Kidney (tissue), 14 donors: Measurements from ENCODE around the gene SWT1. TPM values are rescaled to one million over a fixed set of nuclear protein-coding genes. Genes with fewer than 3 reads are reported as not detected.

Source experiments
- DNase-seq, 5 donors: peaks; one replicate each; pipeline ENCODE4 v3.0.0-alpha.2; 2013 to 2020
- FAIRE-seq: peaks from 2 replicates; lab custom pipeline; 2012; peaks lifted over from hg19 to GRCh38; lab: Jason Lieb, UNC
- H3K27ac ChIP-seq, 2 donors: one replicate each; pipeline ENCODE4 v1.7.0; 2013; ENCODE audit warnings: low read depth in 2 of 2, low read length in 2 of 2, inconsistent platforms in 1 of 2
- H3K27me3 ChIP-seq: one replicate; pipeline ENCODE4 v1.7.1; 2013; ENCODE audit warnings: low read length, inconsistent platforms; ENCODE audit not compliant: control insufficient read depth, insufficient read depth
- H3K36me3 ChIP-seq, 3 donors: one replicate each; pipeline versions ENCODE4 v1.7.0 to v1.7.1; 2013; ENCODE audit warnings: low read length in 3 of 3, control low read depth in 1 of 3, inconsistent platforms in 1 of 3; ENCODE audit not compliant: insufficient read depth in 3 of 3, control insufficient read depth in 2 of 3
- H3K4me1 ChIP-seq, 3 donors: one replicate each; pipeline versions ENCODE4 v1.7.0 to v1.7.1; 2013; ENCODE audit warnings: low read length in 3 of 3, inconsistent platforms in 1 of 3, low read depth in 1 of 3; ENCODE audit not compliant: control insufficient read depth in 2 of 3, insufficient read depth in 2 of 3
- H3K4me3 ChIP-seq, 3 donors: one replicate each; pipeline versions ENCODE4 v1.7.0 to v1.8.1; 2013; ENCODE audit warnings: low read length in 3 of 3, control low read depth in 1 of 3, inconsistent platforms in 1 of 3
- H3K9ac ChIP-seq, 3 donors: one replicate each; pipeline versions ENCODE4 v1.7.0 to v1.7.1; 2013; ENCODE audit warnings: low read length in 3 of 3, control low read depth in 1 of 3, inconsistent platforms in 1 of 3
- H3K9me3 ChIP-seq, 3 donors: one replicate each; pipeline versions ENCODE4 v1.7.0 to v1.7.1; 2013; ENCODE audit warnings: low read length in 3 of 3, control low read depth in 1 of 3, inconsistent platforms in 1 of 3; ENCODE audit not compliant: control insufficient read depth in 2 of 3, insufficient read depth in 1 of 3
- intact Hi-C: fragments of 100-400 bp; cut with DNase I; formaldehyde crosslinking; loops from one replicate; pipeline ENCODE4 v1.11.1; 2022
- polyA plus RNA-seq: library from polyadenylated mRNA; stranded (reverse); fragments of 350-450 nt; fragmentation: Illumina TruSeq; extraction: RNeasy Lipid Tissue Mini Kit (QIAGEN cat#74804); gene quantifications from one replicate; pipeline ENCODE4 v1.2.3, GENCODE V29; 2014; ENCODE audit warnings: low read depth, low replicate concordance; ENCODE audit not compliant: insufficient read depth
- total RNA-seq: library from RNA; stranded (reverse); fragmentation: NEBNext Ultra II Directional; extraction: Animal tissue kit (Norgen Biotek cat#: 25700); gene quantifications from one replicate; pipeline ENCODE4 v1.2.1, GENCODE V29; 2021
- TF ChIP-seq, protein P1 (sequence below): IDR thresholded peaks from 3 replicates; pipeline ENCODE4 v1.5.1; 2012; ENCODE audit warnings: mild to moderate bottlenecking, moderate library complexity, borderline replicate concordance; ENCODE audit not compliant: insufficient read depth; ENCODE audit errors: extremely low read depth
- donor health status: control.
- donor health status: control.
- donor health status: control.
- donor health status: control.
- donor health status: control.
- donor health status: DM: yes; HTN: yes; CAD: no.
- donor health status: Normal renal cell carcinoma (clear cell type).

SWT1 gene
- total and polyA plus RNA-seq, 2 donors from 2014 or later, result 2.9 to 6.5 TPM

DNA sequence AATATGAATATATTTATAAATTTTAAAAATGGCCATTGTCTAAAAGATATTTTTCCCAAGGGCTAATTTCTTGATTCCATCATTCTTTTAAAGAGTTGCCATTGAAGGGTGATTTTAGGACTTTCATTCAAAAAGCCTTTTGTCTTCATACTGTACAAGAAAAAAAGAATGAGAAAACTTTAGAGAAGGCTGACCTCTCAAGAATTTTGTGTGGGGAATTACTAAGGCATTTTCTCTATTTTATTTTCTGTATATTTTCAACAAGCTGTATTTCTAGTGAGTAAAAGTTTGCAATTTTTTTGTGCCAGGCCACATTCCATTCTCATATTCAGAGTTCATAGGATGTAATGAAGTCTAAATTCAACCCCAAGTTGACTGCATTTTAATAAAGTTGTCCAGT lies 110.7 kb downstream of the SWT1 start:
- Histone ChIP-seq H3K36me3 (no peaks in the 10 kb centered on the region), H3K27me3 (no peaks in the 10 kb centered on the region), H3K27ac (no peak overlapping the region), H3K4me1 (no peaks in the 10 kb centered on the region), H3K9ac (no peak overlapping the region), H3K4me3 (no peak overlapping the region), H3K9me3 (no peaks in the 10 kb centered on the region)
- TF ChIP-seq, protein P1, sequence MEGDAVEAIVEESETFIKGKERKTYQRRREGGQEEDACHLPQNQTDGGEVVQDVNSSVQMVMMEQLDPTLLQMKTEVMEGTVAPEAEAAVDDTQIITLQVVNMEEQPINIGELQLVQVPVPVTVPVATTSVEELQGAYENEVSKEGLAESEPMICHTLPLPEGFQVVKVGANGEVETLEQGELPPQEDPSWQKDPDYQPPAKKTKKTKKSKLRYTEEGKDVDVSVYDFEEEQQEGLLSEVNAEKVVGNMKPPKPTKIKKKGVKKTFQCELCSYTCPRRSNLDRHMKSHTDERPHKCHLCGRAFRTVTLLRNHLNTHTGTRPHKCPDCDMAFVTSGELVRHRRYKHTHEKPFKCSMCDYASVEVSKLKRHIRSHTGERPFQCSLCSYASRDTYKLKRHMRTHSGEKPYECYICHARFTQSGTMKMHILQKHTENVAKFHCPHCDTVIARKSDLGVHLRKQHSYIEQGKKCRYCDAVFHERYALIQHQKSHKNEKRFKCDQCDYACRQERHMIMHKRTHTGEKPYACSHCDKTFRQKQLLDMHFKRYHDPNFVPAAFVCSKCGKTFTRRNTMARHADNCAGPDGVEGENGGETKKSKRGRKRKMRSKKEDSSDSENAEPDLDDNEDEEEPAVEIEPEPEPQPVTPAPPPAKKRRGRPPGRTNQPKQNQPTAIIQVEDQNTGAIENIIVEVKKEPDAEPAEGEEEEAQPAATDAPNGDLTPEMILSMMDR, result no peak
- no peak for FAIRE-seq
- intact Hi-C loops, result no loop called here
- DNase-seq, result no peak

DNA sequence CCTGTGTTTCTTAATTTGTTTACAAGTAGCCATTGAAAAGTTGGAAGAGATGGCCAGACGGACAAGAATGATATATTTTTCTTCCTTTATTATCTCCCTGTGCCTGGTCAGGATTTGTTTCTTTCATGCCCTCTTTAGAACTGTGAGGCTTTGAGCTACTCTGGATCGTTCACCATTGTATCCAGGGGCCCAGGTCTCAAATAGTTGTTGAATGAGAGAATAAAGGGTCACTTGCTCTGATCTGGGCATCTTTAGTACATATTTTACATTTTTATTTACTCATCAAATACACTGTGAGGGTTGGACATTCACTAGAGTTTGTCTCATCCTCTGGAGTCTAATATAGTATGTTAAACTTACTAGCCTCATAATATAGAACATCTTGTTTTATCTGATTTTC lies 111.4 kb downstream of the SWT1 start:
- Histone ChIP-seq H3K4me1 (no peaks in the 10 kb centered on the region), H3K9me3 (no peaks in the 10 kb centered on the region), H3K9ac (no peak overlapping the region), H3K27me3 (no peaks in the 10 kb centered on the region), H3K27ac (no peak overlapping the region), H3K4me3 (no peak overlapping the region), H3K36me3 (no peaks in the 10 kb centered on the region)
- no peak for DNase-seq
- FAIRE-seq, result no peak
- intact Hi-C loops, result no loop called here
- TF ChIP-seq, protein P1, result no peak

DNA sequence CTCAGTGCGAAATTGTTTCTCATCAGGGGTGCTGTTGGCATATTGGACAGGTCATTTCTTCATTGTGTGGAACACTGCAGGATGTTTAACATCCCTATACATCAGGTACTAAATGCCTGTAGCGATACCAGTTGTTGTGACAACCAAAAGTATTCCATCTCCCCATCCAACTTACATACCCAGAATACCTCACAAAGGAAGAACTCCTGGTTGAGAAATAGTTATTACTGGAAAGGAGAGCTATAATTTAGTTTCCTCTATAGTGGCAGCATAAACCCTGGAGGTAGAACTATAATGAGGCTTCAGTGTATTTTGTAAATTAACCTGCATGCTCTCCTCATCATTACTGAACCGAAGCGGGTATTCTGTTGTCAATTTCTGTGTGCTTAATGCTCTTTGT lies 115.0 kb downstream of the SWT1 start:
- H3K36me3 ChIP-seq, result no peaks in the 10 kb centered on the region
- no peaks in the 10 kb centered on the region for H3K4me1 ChIP-seq
- no peak for DNase-seq
- H3K9ac ChIP-seq, result no peak overlapping the region
- TF ChIP-seq, protein P1, result no peak
- H3K4me3 ChIP-seq, result no peak overlapping the region
- intact Hi-C loops, result no loop called here
- H3K27ac ChIP-seq, result no peak overlapping the region
- FAIRE-seq, result no peak
- H3K27me3 ChIP-seq, result no peaks in the 10 kb centered on the region
- H3K9me3 ChIP-seq, result no peaks in the 10 kb centered on the region

DNA sequence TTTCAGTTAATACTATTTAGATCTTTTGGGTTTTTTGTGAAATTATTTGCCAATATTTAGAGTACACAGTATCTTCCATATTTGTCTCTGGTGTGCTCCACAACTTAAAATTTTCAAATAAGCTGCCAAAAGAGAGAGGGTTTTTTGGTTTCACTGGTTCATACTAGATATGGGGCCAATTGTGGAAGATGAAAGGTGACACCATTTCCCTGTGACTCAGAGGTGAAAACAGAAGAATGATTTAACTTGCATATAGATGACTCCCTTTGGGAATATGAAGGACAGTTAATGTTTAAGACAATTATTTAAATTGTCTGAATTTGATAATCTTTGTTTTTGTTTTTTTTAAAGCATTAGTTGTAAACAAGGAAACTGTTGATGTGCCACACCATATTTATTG lies 122.6 kb downstream of the SWT1 start:
- Histone ChIP-seq H3K9ac (no peak overlapping the region), H3K27me3 (no peaks in the 10 kb centered on the region), H3K4me3 (no peak overlapping the region), H3K27ac (no peak overlapping the region), H3K9me3 (no peaks in the 10 kb centered on the region), H3K36me3 (no peaks in the 10 kb centered on the region), H3K4me1 (no peaks in the 10 kb centered on the region)
- intact Hi-C loops, result no loop called here
- DNase-seq (no peak), FAIRE-seq (no peak)
- TF ChIP-seq, protein P1, result no peak
